ENCODE measurements around the gene DHRS4L2.
"Not testable (repeated sequence)": the region's sequence is repeated elsewhere in the genome, so short reads cannot be mapped to it uniquely, and the experiment has no call there.

- TF ChIP-seq ARNT (IDR thresholded peaks at IDR 0.05); FOXM1 (IDR thresholded peaks at IDR 0.05; ENCODE audit: borderline replicate concordance); FOXK2 (IDR thresholded peaks at IDR 0.05); BHLHE40 (IDR thresholded peaks at IDR 0.05; ENCODE audit: borderline replicate concordance); NFRKB (IDR thresholded peaks at IDR 0.05); SP1 (IDR thresholded peaks at IDR 0.05); FOXA1 (IDR thresholded peaks at IDR 0.05); SUZ12 (IDR thresholded peaks at IDR 0.05): not testable (repeated sequence)
Measured at GRCh38 chr14:23996009-23996408, 7.3 kb downstream of the DHRS4L2 start.
